K562 (cell line): ENCODE measurements around the gene HIPK2. TPM values are rescaled to one million over a fixed set of nuclear protein-coding genes. Genes with fewer than 3 reads are reported as not detected.

Experiments
- ATAC-seq: fragments of 200-7000 bp; cut with Tn5 transposase; 3 replicates; pipeline ENCODE4 v1.9.1; 2020; ENCODE audit warnings: moderate library complexity
- BruUV-seq: library from RNA; stranded (reverse); fragments of 400-500 nt; replicated peaks from 2 replicates; lab custom pipeline; 2021; lab: Mats Ljungman, UMichigan
- CTCF ChIA-PET: fragments of 300-600 bp; formaldehyde crosslinking; extraction: SDS; loops from one replicate; lab custom pipeline; 2021; ENCODE audit warnings: low intra/inter-chr PET ratio; lab: Yijun Ruan, JAX
- POLR2A ChIA-PET: fragments of 300-600, 350-650 bp; sonication (Branson Sonifier 250); formaldehyde crosslinking; extraction: SDS; loops from one replicate; lab custom pipeline; 2021; ENCODE audit warnings: antibody characterized with exemption, inconsistent platforms; lab: Yijun Ruan, JAX
- DNase-seq, 4 experiments: peaks; one replicate each; pipeline versions ENCODE4 v3.0.0 to v3.0.0-alpha.2; 2011 to 2018; ENCODE audit warnings: low spot score in 3 of 4, mixed read lengths in 3 of 4; ENCODE audit errors: extremely low read depth in 1 of 4
- FAIRE-seq: peaks from 2 replicates; lab custom pipeline; 2011; peaks lifted over from hg19 to GRCh38; lab: Jason Lieb, UNC
- H2AFZ ChIP-seq: 2 replicates; pipeline ENCODE4 v1.6.0; 2011; ENCODE audit warnings: low read depth, low read length, control low read depth, inconsistent platforms
- H3K27ac ChIP-seq: fragments of 200-600 bp; 3 replicates; pipeline ENCODE4 v1.8.0; 2011; ENCODE audit warnings: low read depth, mild to moderate bottlenecking, control low read depth, inconsistent platforms, low read length, moderate library complexity, mixed read lengths; ENCODE audit errors: extremely low read depth
- H3K27me3 ChIP-seq, 2 experiments: fragments of 300-600 bp in 1 of 2; 2 replicates in 1 of 2; 3 replicates in 1 of 2; pipeline versions ENCODE4 v1.6.0 to v1.8.0; 2011; ENCODE audit warnings: inconsistent platforms in 2 of 2, low read length in 2 of 2, mild to moderate bottlenecking in 1 of 2, mixed read lengths in 1 of 2, moderate library complexity in 1 of 2; ENCODE audit not compliant: control insufficient read depth in 2 of 2, insufficient read depth in 2 of 2
- H3K36me3 ChIP-seq: fragments of 300-600 bp; 3 replicates; pipeline ENCODE4 v1.8.0; 2011; ENCODE audit warnings: mild to moderate bottlenecking, low read length, inconsistent platforms; ENCODE audit not compliant: control insufficient read depth, insufficient read depth
- H3K4me1 ChIP-seq, 2 experiments: fragments of 200-600 bp in 1 of 2; replicated peaks in 1 of 2; 2 replicates in 1 of 2; 3 replicates in 1 of 2; pipeline versions ENCODE4 v1.5.1 to v1.8.0; 2011; ENCODE audit warnings: inconsistent platforms in 2 of 2, low read length in 2 of 2, mild to moderate bottlenecking in 1 of 2, mixed read lengths in 1 of 2, moderate library complexity in 1 of 2; ENCODE audit not compliant: control insufficient read depth in 2 of 2, insufficient read depth in 2 of 2
- H3K4me2 ChIP-seq: 2 replicates; pipeline ENCODE4 v1.6.1; 2011; ENCODE audit warnings: low read length, control low read depth, inconsistent platforms, mixed read lengths; ENCODE audit not compliant: insufficient read depth
- H3K4me3 ChIP-seq: fragments of 200-600 bp; sonication (generic), shearing (Covaris generic); 2 replicates; pipeline ENCODE4 v1.5.1; 2016; ENCODE audit warnings: control low read depth, inconsistent platforms
- H3K79me2 ChIP-seq: fragments of 200-600 bp; 3 replicates; pipeline ENCODE4 v1.8.0; 2011; ENCODE audit warnings: low read length, inconsistent platforms; ENCODE audit not compliant: control insufficient read depth, insufficient read depth
- H3K9ac ChIP-seq, 2 experiments: 2 replicates each; pipeline versions ENCODE4 v1.6.0 to v1.6.1; 2011; ENCODE audit warnings: low read depth in 2 of 2, low read length in 2 of 2, control low read depth in 1 of 2, inconsistent platforms in 1 of 2, mild to moderate bottlenecking in 1 of 2, mixed read lengths in 1 of 2; ENCODE audit not compliant: insufficient read depth in 1 of 2
- H3K9me1 ChIP-seq: one replicate; pipeline ENCODE4 v1.6.0; 2011; ENCODE audit warnings: inconsistent platforms, mild to moderate bottlenecking, low read length, moderate library complexity; ENCODE audit not compliant: control insufficient read depth, insufficient read depth
- H3K9me3 ChIP-seq: replicated peaks from 2 replicates; pipeline ENCODE4 v1.5.1; 2011; ENCODE audit warnings: low read depth, low read length, inconsistent platforms; ENCODE audit not compliant: control insufficient read depth, insufficient read depth
- H4K20me1 ChIP-seq: replicated peaks from 2 replicates; pipeline ENCODE4 v1.6.1; 2011; ENCODE audit warnings: low read length, inconsistent platforms, mixed read lengths; ENCODE audit not compliant: control insufficient read depth, insufficient read depth
- ATF7 ChIP-seq: fragments of 450-650 bp; IDR thresholded peaks from 2 replicates; pipeline ENCODE4 v1.7.1; 2014; ENCODE audit warnings: mild to moderate bottlenecking, moderate library complexity
- BCOR ChIP-seq: fragments of 450-650 bp; IDR thresholded peaks from 2 replicates; pipeline ENCODE4 v1.6.1; 2016
- CEBPB ChIP-seq: fragments of 450-650 bp; IDR thresholded peaks from 2 replicates; pipeline ENCODE4 v1.6.1; 2016; ENCODE audit warnings: missing genetic modification characterization, missing compliant biosample characterization
- CHD2 ChIP-seq: IDR thresholded peaks from 2 replicates; pipeline ENCODE4 v1.6.1; 2011; ENCODE audit warnings: low read depth, low read length
- CREM ChIP-seq: IDR thresholded peaks from 2 replicates; pipeline ENCODE4 v1.6.1; 2014; ENCODE audit warnings: antibody characterized with exemption, low read depth
- CTCF ChIP-seq, 3 experiments: IDR thresholded peaks in 2 of 3; conservative IDR thresholded peaks in 1 of 3; 2 replicates each; pipeline ENCODE4 v1.5.1; 2011 to 2012; ENCODE audit warnings: low read length in 3 of 3, mild to moderate bottlenecking in 3 of 3, control low read depth in 2 of 3, improper control_type of control experiment in 1 of 3, inconsistent platforms in 1 of 3, low read depth in 1 of 3, mixed read lengths in 1 of 3, moderate library complexity in 1 of 3; ENCODE audit not compliant: insufficient read depth in 2 of 3
- DDX20 ChIP-seq: fragments of 450-650 bp; IDR thresholded peaks from 2 replicates; pipeline ENCODE4 v1.6.1; 2016; ENCODE audit warnings: missing genetic modification characterization, low read depth, mild to moderate bottlenecking, missing compliant biosample characterization, moderate library complexity
- FOSL1 ChIP-seq: fragments of 200-800 bp; sonication (Bioruptor generic); conservative IDR thresholded peaks from 2 replicates; pipeline ENCODE4 v1.6.1; 2016; ENCODE audit warnings: missing genetic modification characterization, missing compliant biosample characterization
- FOXP4 ChIP-seq: sonication (generic); formaldehyde crosslinking; IDR thresholded peaks from 2 replicates; pipeline ENCODE4 v1.8.0; 2022; ENCODE audit warnings: mild to moderate bottlenecking, missing genetic modification reagents, borderline replicate concordance
- HES1 ChIP-seq: fragments of 450-650 bp; IDR thresholded peaks from 2 replicates; pipeline ENCODE4 v1.6.1; 2016; ENCODE audit warnings: low read depth, mild to moderate bottlenecking, moderate library complexity
- MAFK ChIP-seq: IDR thresholded peaks from 2 replicates; pipeline ENCODE4 v1.6.1; 2011; ENCODE audit warnings: low read length, improper control_type of control experiment
- MAZ ChIP-seq, 2 experiments: fragments of 450-650 bp in 1 of 2; sonication (generic) in 1 of 2; formaldehyde crosslinking; IDR thresholded peaks in 1 of 2; conservative IDR thresholded peaks in 1 of 2; 2 replicates each; pipeline versions ENCODE4 v1.4.0 to v1.5.0; 2020; ENCODE audit warnings: mild to moderate bottlenecking in 1 of 2, missing genetic modification reagents in 1 of 2
- PTRF ChIP-seq: fragments of 450-650 bp; IDR thresholded peaks from 2 replicates; pipeline ENCODE4 v1.6.1; 2016; ENCODE audit warnings: mild to moderate bottlenecking, missing genetic modification characterization, missing compliant biosample characterization
- RB1 ChIP-seq: fragments of 450-650 bp; IDR thresholded peaks from 2 replicates; pipeline ENCODE4 v1.6.1; 2017; ENCODE audit warnings: low read depth, mild to moderate bottlenecking
- RFX5 ChIP-seq: IDR thresholded peaks from 2 replicates; pipeline ENCODE4 v1.6.1; 2011; ENCODE audit warnings: low read depth, mild to moderate bottlenecking, improper control_type of control experiment, low read length
- ZBTB1 ChIP-seq: sonication (generic); formaldehyde crosslinking; IDR thresholded peaks from 2 replicates; pipeline ENCODE4 v1.8.1; 2023; ENCODE audit warnings: missing genetic modification reagents, low read depth, mild to moderate bottlenecking, borderline replicate concordance
- ZNF140 ChIP-seq: fragments of 250-450 bp; sonication (Bioruptor Pico); IDR thresholded peaks from 2 replicates; pipeline ENCODE4 v1.8.0; 2021; ENCODE audit warnings: moderate library complexity, mild to moderate bottlenecking, inconsistent platforms
- ZNF3 ChIP-seq: fragments of 250-450 bp; sonication (Bioruptor Pico); IDR thresholded peaks from 2 replicates; pipeline ENCODE4 v1.5.0; 2021; ENCODE audit warnings: mild to moderate bottlenecking, moderate library complexity
- WGBS: fragments of 100-300 bp; shearing (Covaris generic); methylation state at CpG from one replicate; pipeline ENCODE4 v1.1.6; 2016; ENCODE audit warnings: low coverage, mixed read lengths; ENCODE audit not compliant: insufficient coverage; ENCODE audit errors: missing lambda C conversion rate; 5-methylcytosine and 5-hydroxymethylcytosine counted together
- in situ Hi-C: fragments of 300-500 bp; cut with MboI; formaldehyde crosslinking; loops from 4 replicates; pipeline ENCODE4 v1.15.0; 2018; ENCODE audit warnings: inconsistent platforms, mixed read lengths
- intact Hi-C: fragments of 100-400 bp; cut with micrococcal nuclease; formaldehyde crosslinking; loops from 2 replicates; pipeline ENCODE4 v1.14.2; 2022
- polyA plus RNA-seq, 8 experiments: library from polyadenylated mRNA; depleted of rRNA in 4 of 8; stranded (reverse) in 5 of 8; unstranded in 3 of 8; fragments of >200 nt; fragmentation: Nextera tagmentation in 2 of 8; fragmentation: Illumina TruSeq in 1 of 8; extraction: Ambion mirVana in 2 of 8; extraction: Trizol in 1 of 8; gene quantifications; 2 replicates each; pipeline versions ENCODE4 v1.2.1 to v1.2.3, GENCODE V29; 2011 to 2014; ENCODE audit warnings: inconsistent platforms in 1 of 8, missing spikeins in 1 of 8
- total RNA-seq, 7 experiments: library from RNA; depleted of rRNA in 6 of 7; stranded (reverse); fragments of >200 nt in 6 of 7; fragmentation: Illumina TruSeq in 2 of 7; extraction: Trizol in 2 of 7; gene quantifications; 2 replicates each; pipeline versions ENCODE4 v1.2.1 to v1.2.3, GENCODE V29; 2011 to 2021; ENCODE audit warnings: low replicate concordance in 1 of 7

The HIPK2 gene
- total and polyA plus RNA-seq, 9 of the 15 experiments (the other 6 are each of a cell fraction or from before 2014, with no cell fraction given), result 0.69 to 19.8 (median 5.1) TPM

GRCh38 chr7:139699640-139700504 lies 77.9 kb downstream of the HIPK2 start:
- H4K20me1 ChIP-seq, result peaks cover 9% of the 10 kb centered on the region
- H3K9me3 ChIP-seq, result no peaks in the 10 kb centered on the region
- H3K4me3 ChIP-seq, result no peak overlapping the region
- ATAC-seq (peak; percentile 88), FAIRE-seq (no peak), DNase-seq (peak; percentile 49 to 58 (median 56))
- 45% methylated on average over 18 of the region's 18 CpGs for WGBS
- no peak overlapping the region for H3K27ac ChIP-seq
- no peak overlapping the region for H3K9ac ChIP-seq
- ChIA-PET CTCF (no interaction called here), POLR2A (interaction anchor here (1.2 kb wide), 1 partner anchor 15 kb away, joined by 5 read pairs; no protein-coding TSS in a partner anchor)
- H3K9me1 ChIP-seq, result peaks cover 6% of the 10 kb centered on the region
- in situ Hi-C loops, result no loop called here
- H3K4me2 ChIP-seq, result no peak overlapping the region
- peaks cover 3% of the 10 kb centered on the region for H3K36me3 ChIP-seq
- H3K27me3 ChIP-seq, result no peaks in the 10 kb centered on the region
- peaks cover 5 to 6% of the 10 kb centered on the region in 2 experiments for H3K4me1 ChIP-seq
- H2AFZ ChIP-seq, result no peak overlapping the region; the same call in 1 of the 2 replicates
- intact Hi-C loops, result loop anchor here (2.0 kb wide), 1 partner anchor 53 kb away; no protein-coding TSS in a partner anchor
- no peaks in the 10 kb centered on the region for H3K79me2 ChIP-seq
- no TSS peak for BruUV-seq
- TF ChIP-seq FOSL1 (tag) (peak; percentile 44), RB1 (no peak), BCOR (no peak), ZNF140 (CRISPR knock-in tag) (no peak), CHD2 (peak; percentile 41; the same call in 1 of the 2 replicates), FOXP4 (no peak), CREM (peak; percentile 65; the same call in 1 of the 2 replicates), CTCF (IDR thresholded peaks at IDR 0.05 in 2 of 3, conservative IDR thresholded peaks at IDR 0.05 in 1 of 3; ENCODE audit: insufficient read depth in 2 of 3, low read depth in 1 of 3, low read length in 3 of 3) (peak; percentile 54 to 73 (median 58)), DDX20 (tag) (no peak), MAZ (CRISPR knock-in tag; conservative IDR thresholded peaks at IDR 0.05 in 1 of 2, IDR thresholded peaks at IDR 0.05 in 1 of 2) (no peak), MAFK (0 out of 2 replicates have a peak, but pooled peaks have one; percentile 26), ATF7 (peak; percentile 42; the same call in 1 of the 2 replicates), CEBPB (no peak), ZBTB1 (no peak), HES1 (no peak), PTRF (tag) (no peak), ZNF3 (CRISPR knock-in tag) (no peak), RFX5 (no peak)
